GM12878 (cell line): Measurements from ENCODE around the gene SMC1B.

Experiments used
- BRCA1 ChIP-seq: IDR thresholded peaks from 2 replicates; pipeline ENCODE4 v1.6.1; 2011; ENCODE audit warnings: low read depth, low read length, improper control_type of control experiment
- CTCF ChIP-seq, 3 experiments: IDR thresholded peaks in 2 of 3; conservative IDR thresholded peaks in 1 of 3; 2 replicates each; pipeline ENCODE4 v1.5.1; 2011; ENCODE audit warnings: low read depth in 3 of 3, low read length in 3 of 3, mild to moderate bottlenecking in 3 of 3, control low read depth in 2 of 3, moderate library complexity in 2 of 3, inconsistent platforms in 1 of 3, mixed read lengths in 1 of 3; ENCODE audit not compliant: control insufficient read depth in 2 of 3, insufficient read depth in 1 of 3; ENCODE audit errors: extremely low read depth in 1 of 3
- ESRRA ChIP-seq: IDR thresholded peaks from 2 replicates; pipeline ENCODE4 v1.6.1; 2012; ENCODE audit warnings: mild to moderate bottlenecking, low read length, improper control_type of control experiment
- POLR2A ChIP-seq: IDR thresholded peaks from 2 replicates; pipeline ENCODE4 v1.6.1; 2011; ENCODE audit warnings: low read depth, mild to moderate bottlenecking, low read length
- POLR2AphosphoS5 ChIP-seq: IDR thresholded peaks from 2 replicates; pipeline ENCODE4 v1.6.1; 2011; ENCODE audit warnings: mild to moderate bottlenecking, low read length, inconsistent platforms
- YY1 ChIP-seq: IDR thresholded peaks from 2 replicates; pipeline ENCODE4 v1.6.1; 2011; ENCODE audit warnings: low read depth, mild to moderate bottlenecking, low read length
- ZNF274 ChIP-seq: IDR thresholded peaks from one replicate; pipeline ENCODE4 v1.8.0; 2011; ENCODE audit not compliant: insufficient read length, insufficient read depth

GRCh38 chr22:45402466-45402985, 10.9 kb downstream of the SMC1B start:
- TF ChIP-seq POLR2A (no peak), ESRRA (no peak), CTCF (IDR thresholded peaks at IDR 0.05 in 2 of 3, conservative IDR thresholded peaks at IDR 0.05 in 1 of 3; ENCODE audit: control insufficient read depth in 2 of 3, extremely low read depth in 1 of 3, insufficient read depth in 1 of 3, low read depth in 3 of 3, low read length in 3 of 3) (no peak), ZNF274 (no peak), POLR2AphosphoS5 (no peak), BRCA1 (no peak), YY1 (no peak)
